Fibroblast of lung (primary cell): Measurements from ENCODE around the gene APH1B.

Source experiments
- CTCF ChIP-seq, 2 donors: IDR thresholded peaks in 1 of 2; conservative IDR thresholded peaks in 1 of 2; 1 replicate in 1 of 2; 2 replicates in 1 of 2; pipeline ENCODE4 v1.5.1; 2011 to 2012; ENCODE audit warnings: low read length in 2 of 2, control low read depth in 1 of 2, inconsistent platforms in 1 of 2, low read depth in 1 of 2, mild to moderate bottlenecking in 1 of 2
- EZH2 ChIP-seq: IDR thresholded peaks from 2 replicates; pipeline ENCODE4 v1.5.1; 2012; ENCODE audit warnings: low read length, control low read depth, mild to moderate bottlenecking; ENCODE audit errors: missing control alignments

GRCh38 chr15:63233667-63234423, 43.6 kb upstream of the APH1B start:
- TF ChIP-seq EZH2 = no peak
- TF ChIP-seq CTCF (conservative IDR thresholded peaks at IDR 0.05 in 1 of 2, IDR thresholded peaks at IDR 0.05 in 1 of 2; ENCODE audit: low read depth in 1 of 2, low read length in 2 of 2) = no peak
